Loucy (cell line): ENCODE measurements around the gene SH3RF1.

Experiments
- CTCF ChIP-seq: fragments of 200-600 bp; sonication (generic); conservative IDR thresholded peaks from 2 replicates; pipeline ENCODE4 v1.5.1; 2014; ENCODE audit warnings: mild to moderate bottlenecking, antibody characterized with exemption, low read length
- EZH2phosphoT487 ChIP-seq: fragments of 200-600 bp; IDR thresholded peaks from 2 replicates; pipeline ENCODE4 v1.6.1; 2018; ENCODE audit warnings: antibody characterized with exemption, mild to moderate bottlenecking, moderate library complexity, borderline replicate concordance

- no peak for TF ChIP-seq CTCF
- no peak for TF ChIP-seq EZH2phosphoT487
Observed at GRCh38 chr4:169208090-169208455, 62.7 kb downstream of the SH3RF1 start.
